Measurements from ENCODE around the gene HECW1.
"Not testable (repeated sequence)": the region's sequence is repeated elsewhere in the genome, so short reads cannot be mapped to it uniquely, and the experiment has no call there.

Gene HECW1

GRCh38 chr7:43572516-43573049, 460.1 kb downstream of the HECW1 start:
- no peak for DNase-seq (ENCODE audit: low spot score in 2 of 2)
- no peaks in the 10 kb centered on the region for H3K36me3 ChIP-seq (replicated peaks)
- no peak overlapping the region for H3K4me3 ChIP-seq
- in situ Hi-C loops (cut with MboI; ENCODE audit: low sequenced_read_pairs): no loop called here
- peaks cover 1% of the 10 kb centered on the region; the same call in 1 of the 2 replicates for H3K4me1 ChIP-seq
- no peaks in the 10 kb centered on the region for H3K9me3 ChIP-seq
- H3K27me3 ChIP-seq (ENCODE audit: low read depth): no peaks in the 10 kb centered on the region; the same call in 1 of the 2 replicates

GRCh38 chr7:43573832-43574231, 461.4 kb downstream of the HECW1 start:
- H3K36me3 ChIP-seq (replicated peaks); in situ Hi-C loops (cut with MboI; ENCODE audit: low sequenced_read_pairs); H3K9me3 ChIP-seq: not testable (repeated sequence)

GRCh38 chr7:43575506-43575905, 463.1 kb downstream of the HECW1 start:
- H3K4me3 ChIP-seq: no peak overlapping the region
- no peaks in the 10 kb centered on the region for H3K9me3 ChIP-seq
- peaks cover 2% of the 10 kb centered on the region; the same call in 1 of the 2 replicates for H3K4me1 ChIP-seq
- in situ Hi-C loops (cut with MboI; ENCODE audit: low sequenced_read_pairs): loop anchor here (25.0 kb wide), 1 partner anchor 262 kb away; no protein-coding TSS in a partner anchor
- no peak for DNase-seq (ENCODE audit: low spot score in 2 of 2)
- H3K27me3 ChIP-seq (ENCODE audit: low read depth): peaks cover 3% of the 10 kb centered on the region
- H3K36me3 ChIP-seq (replicated peaks): no peaks in the 10 kb centered on the region

More at GRCh38 chr7:43573832-43574231, 461.4 kb downstream of the HECW1 start:
- H3K27me3 ChIP-seq (ENCODE audit: low read depth); DNase-seq (ENCODE audit: low spot score in 2 of 2); H3K4me1 ChIP-seq; H3K4me3 ChIP-seq: not testable (repeated sequence)

GRCh38 chr7:43576241-43576640, 463.8 kb downstream of the HECW1 start:
- Histone ChIP-seq H3K36me3 (replicated peaks) (no peaks in the 10 kb centered on the region), H3K4me1 (peaks cover 2% of the 10 kb centered on the region; the same call in 1 of the 2 replicates), H3K27me3 (ENCODE audit: low read depth) (peaks cover 10% of the 10 kb centered on the region), H3K4me3 (no peak overlapping the region), H3K9me3 (no peaks in the 10 kb centered on the region)
- in situ Hi-C loops (cut with MboI; ENCODE audit: low sequenced_read_pairs): loop anchor here (25.0 kb wide), 1 partner anchor 261 kb away; no protein-coding TSS in a partner anchor
- no peak for DNase-seq (ENCODE audit: low spot score in 2 of 2)

- no peak overlapping the region for H3K4me3 ChIP-seq
- H3K27me3 ChIP-seq (ENCODE audit: low read depth): peaks cover 21% of the 10 kb centered on the region
- peak; percentile 24 to 70 for DNase-seq (ENCODE audit: low spot score in 2 of 2)
- H3K9me3 ChIP-seq: no peaks in the 10 kb centered on the region
- H3K36me3 ChIP-seq (replicated peaks): no peaks in the 10 kb centered on the region
- in situ Hi-C loops (cut with MboI; ENCODE audit: low sequenced_read_pairs): loop anchor here (25.0 kb wide), 1 partner anchor 260 kb away; no protein-coding TSS in a partner anchor
- H3K4me1 ChIP-seq: peaks cover 6% of the 10 kb centered on the region
These were observed 465.1 kb downstream of the HECW1 start for GRCh38 chr7:43577485-43577951.

- H3K27me3 ChIP-seq (ENCODE audit: low read depth): peaks cover 22% of the 10 kb centered on the region
- no peaks in the 10 kb centered on the region for H3K9me3 ChIP-seq
- H3K4me1 ChIP-seq: peaks cover 5% of the 10 kb centered on the region; the same call in 1 of the 2 replicates
- DNase-seq (ENCODE audit: low spot score in 2 of 2): peak; percentile 82 to 91
- no peaks in the 10 kb centered on the region for H3K36me3 ChIP-seq (replicated peaks)
- in situ Hi-C loops (cut with MboI; ENCODE audit: low sequenced_read_pairs): loop anchor here (5.0 to 25.0 kb wide), 2 partner anchors 135 to 255 kb away; no protein-coding TSS in a partner anchor
- peak within 1 kb of the TSS; percentile 69 for H3K4me3 ChIP-seq
These were observed 470.3 kb downstream of the HECW1 start, which contains the start of gene STK17A for GRCh38 chr7:43582503-43583423. Gene STK17A, plus strand, starts transcription at chr7:43583108. Its CDS starts 136 bp downstream, at chr7:43583244.

GRCh38 chr7:43583424-43584194, 471.2 kb downstream of the HECW1 start:
- in situ Hi-C loops (cut with MboI; ENCODE audit: low sequenced_read_pairs): loop anchor here (5.0 to 25.0 kb wide), 2 partner anchors 134 to 254 kb away; no protein-coding TSS in a partner anchor
- Histone ChIP-seq H3K27me3 (ENCODE audit: low read depth) (peaks cover 22% of the 10 kb centered on the region), H3K36me3 (replicated peaks) (no peaks in the 10 kb centered on the region), H3K4me1 (peaks cover 5% of the 10 kb centered on the region; the same call in 1 of the 2 replicates), H3K9me3 (no peaks in the 10 kb centered on the region), H3K4me3 (peak overlapping the region; percentile 69)
- DNase-seq (ENCODE audit: low spot score in 2 of 2): peak; percentile 33 to 74

- H3K27me3 ChIP-seq (ENCODE audit: low read depth): peaks cover 22% of the 10 kb centered on the region
- H3K36me3 ChIP-seq (replicated peaks): no peaks in the 10 kb centered on the region
- H3K4me1 ChIP-seq: peaks cover 5% of the 10 kb centered on the region; the same call in 1 of the 2 replicates
- peak overlapping the region; percentile 69 for H3K4me3 ChIP-seq
- no peaks in the 10 kb centered on the region for H3K9me3 ChIP-seq
- in situ Hi-C loops (cut with MboI; ENCODE audit: low sequenced_read_pairs): loop anchor here (5.0 to 25.0 kb wide), 2 partner anchors 133 to 253 kb away; no protein-coding TSS in a partner anchor
- DNase-seq (ENCODE audit: low spot score in 2 of 2): peak in 1 of 2 experiments; percentile 23
These were observed 471.7 kb downstream of the HECW1 start for GRCh38 chr7:43584195-43584586.

GRCh38 chr7:43584733-43585132, 472.3 kb downstream of the HECW1 start:
- peak in 1 of 2 experiments; percentile 22 for DNase-seq (ENCODE audit: low spot score in 2 of 2)
- H3K4me1 ChIP-seq; H3K36me3 ChIP-seq (replicated peaks); H3K9me3 ChIP-seq: not testable (repeated sequence)
- peak overlapping the region; percentile 69 for H3K4me3 ChIP-seq
- in situ Hi-C loops (cut with MboI; ENCODE audit: low sequenced_read_pairs): loop anchor here (5.0 to 25.0 kb wide), 2 partner anchors 133 to 253 kb away; no protein-coding TSS in a partner anchor
- H3K27me3 ChIP-seq (ENCODE audit: low read depth): peaks cover 22% of the 10 kb centered on the region

- Histone ChIP-seq H3K4me3 (no peak overlapping the region), H3K36me3 (replicated peaks) (no peaks in the 10 kb centered on the region), H3K9me3 (no peaks in the 10 kb centered on the region), H3K4me1 (peaks cover 5% of the 10 kb centered on the region; the same call in 1 of the 2 replicates), H3K27me3 (ENCODE audit: low read depth) (peaks cover 18% of the 10 kb centered on the region)
- DNase-seq (ENCODE audit: low spot score in 2 of 2): no peak
- in situ Hi-C loops (cut with MboI; ENCODE audit: low sequenced_read_pairs): loop anchor here (25.0 kb wide), 1 partner anchor 252 kb away; no protein-coding TSS in a partner anchor
These were observed 473.1 kb downstream of the HECW1 start for GRCh38 chr7:43585562-43585961.

GRCh38 chr7:43586251-43586900, 473.9 kb downstream of the HECW1 start:
- H3K9me3 ChIP-seq: no peaks in the 10 kb centered on the region
- DNase-seq (ENCODE audit: low spot score in 2 of 2): no peak
- no peaks in the 10 kb centered on the region for H3K36me3 ChIP-seq (replicated peaks)
- H3K4me1 ChIP-seq: peaks cover 5% of the 10 kb centered on the region; the same call in 1 of the 2 replicates
- H3K4me3 ChIP-seq: no peak overlapping the region
- H3K27me3 ChIP-seq (ENCODE audit: low read depth): peaks cover 10% of the 10 kb centered on the region
- in situ Hi-C loops (cut with MboI; ENCODE audit: low sequenced_read_pairs): loop anchor here (25.0 kb wide), 1 partner anchor 251 kb away; no protein-coding TSS in a partner anchor

- peaks cover 6% of the 10 kb centered on the region for H3K4me1 ChIP-seq
- no peaks in the 10 kb centered on the region for H3K27me3 ChIP-seq (ENCODE audit: low read depth)
- no peak for DNase-seq (ENCODE audit: low spot score in 2 of 2)
- no peaks in the 10 kb centered on the region for H3K9me3 ChIP-seq
- in situ Hi-C loops (cut with MboI; ENCODE audit: low sequenced_read_pairs): loop anchor here (25.0 kb wide), 1 partner anchor 249 kb away; no protein-coding TSS in a partner anchor
- H3K36me3 ChIP-seq (replicated peaks): no peaks in the 10 kb centered on the region
- no peak overlapping the region for H3K4me3 ChIP-seq
These were observed 476.2 kb downstream of the HECW1 start for GRCh38 chr7:43588477-43589132.

All from HAP-1 (cell line).